ENCODE results near the gene CREB3L2.

DNA sequence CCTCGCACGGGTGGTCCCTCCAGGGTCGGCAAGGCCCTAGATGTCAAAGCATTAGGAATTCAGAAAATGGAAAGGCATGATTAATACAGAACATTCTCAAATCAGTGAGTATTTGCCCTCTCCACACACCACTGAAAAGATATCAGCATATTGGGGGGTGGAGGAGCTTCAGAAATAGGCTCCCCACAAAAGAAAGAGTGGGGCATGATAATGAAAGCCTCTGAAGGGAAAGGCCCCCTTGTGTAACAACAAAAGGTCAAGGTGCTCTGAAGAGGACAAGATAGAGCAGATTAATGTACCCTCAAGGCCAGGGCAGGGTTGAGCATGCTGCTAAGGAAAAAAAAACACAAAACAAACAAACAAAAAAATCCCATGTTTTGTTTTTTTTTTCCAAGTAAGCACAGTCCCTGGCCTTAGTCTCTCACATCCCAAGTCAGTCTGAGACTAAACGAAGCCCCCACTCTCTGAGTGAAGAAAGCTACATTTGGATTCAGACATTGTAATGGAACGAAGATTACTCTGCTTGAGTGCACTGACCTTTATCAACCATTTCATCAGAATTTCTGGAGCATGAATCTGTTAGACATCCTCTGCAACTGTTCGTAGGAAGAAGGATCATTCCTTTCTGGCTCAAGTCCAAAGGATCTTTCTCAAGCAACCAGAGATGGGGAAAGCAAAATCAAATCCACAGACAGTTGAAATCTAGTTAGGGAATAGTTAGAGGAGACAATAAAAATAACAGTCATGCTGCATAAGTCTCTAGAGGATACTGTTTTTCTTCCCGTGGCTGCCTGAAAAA lies 127.7 kb downstream of the CREB3L2 start:
- TF ChIP-seq, protein P1, sequence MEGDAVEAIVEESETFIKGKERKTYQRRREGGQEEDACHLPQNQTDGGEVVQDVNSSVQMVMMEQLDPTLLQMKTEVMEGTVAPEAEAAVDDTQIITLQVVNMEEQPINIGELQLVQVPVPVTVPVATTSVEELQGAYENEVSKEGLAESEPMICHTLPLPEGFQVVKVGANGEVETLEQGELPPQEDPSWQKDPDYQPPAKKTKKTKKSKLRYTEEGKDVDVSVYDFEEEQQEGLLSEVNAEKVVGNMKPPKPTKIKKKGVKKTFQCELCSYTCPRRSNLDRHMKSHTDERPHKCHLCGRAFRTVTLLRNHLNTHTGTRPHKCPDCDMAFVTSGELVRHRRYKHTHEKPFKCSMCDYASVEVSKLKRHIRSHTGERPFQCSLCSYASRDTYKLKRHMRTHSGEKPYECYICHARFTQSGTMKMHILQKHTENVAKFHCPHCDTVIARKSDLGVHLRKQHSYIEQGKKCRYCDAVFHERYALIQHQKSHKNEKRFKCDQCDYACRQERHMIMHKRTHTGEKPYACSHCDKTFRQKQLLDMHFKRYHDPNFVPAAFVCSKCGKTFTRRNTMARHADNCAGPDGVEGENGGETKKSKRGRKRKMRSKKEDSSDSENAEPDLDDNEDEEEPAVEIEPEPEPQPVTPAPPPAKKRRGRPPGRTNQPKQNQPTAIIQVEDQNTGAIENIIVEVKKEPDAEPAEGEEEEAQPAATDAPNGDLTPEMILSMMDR (conservative IDR thresholded peaks at IDR 0.05; ENCODE audit: low read depth, low read length) = no peak
- no peak for TF ChIP-seq EZH2 (IDR thresholded peaks at IDR 0.05; ENCODE audit: low read length, unreplicated experiment)

Measured in PC-3 (cell line).